HepG2 (cell line): ENCODE data around the gene LINS1. TPM values are rescaled to one million over a fixed set of nuclear protein-coding genes. Genes with fewer than 3 reads are reported as not detected.

ENCODE experiments used
- ATM ChIP-seq: fragments of 450-650 bp; IDR thresholded peaks from 2 replicates; pipeline ENCODE4 v1.7.1; 2017; ENCODE audit warnings: mild to moderate bottlenecking, borderline replicate concordance
- BCL3 ChIP-seq: sonication (generic); formaldehyde crosslinking; IDR thresholded peaks from 2 replicates; pipeline ENCODE4 v1.5.1; 2020; ENCODE audit warnings: mild to moderate bottlenecking, missing genetic modification reagents, moderate library complexity
- FOXO1 ChIP-seq: sonication (generic); formaldehyde crosslinking; IDR thresholded peaks from 2 replicates; pipeline ENCODE4 v1.4.0; 2020; ENCODE audit warnings: missing genetic modification reagents
- ISL2 ChIP-seq: sonication (generic); formaldehyde crosslinking; IDR thresholded peaks from 2 replicates; pipeline ENCODE4 v1.5.0; 2020; ENCODE audit warnings: missing genetic modification reagents
- KDM2A ChIP-seq: sonication (generic); formaldehyde crosslinking; IDR thresholded peaks from 2 replicates; pipeline ENCODE4 v1.4.0; 2020; ENCODE audit warnings: low read depth, missing genetic modification reagents, borderline replicate concordance
- MED8 ChIP-seq: sonication (generic); formaldehyde crosslinking; IDR thresholded peaks from 2 replicates; pipeline ENCODE4 v1.8.1; 2023; ENCODE audit warnings: mild to moderate bottlenecking, missing genetic modification reagents; ENCODE audit not compliant: insufficient replicate concordance
- MIER3 ChIP-seq: IDR thresholded peaks from 2 replicates; pipeline ENCODE4 v1.6.1; 2016; ENCODE audit warnings: missing compliant biosample characterization, borderline replicate concordance
- PHF8 ChIP-seq: sonication (generic); formaldehyde crosslinking; IDR thresholded peaks from 2 replicates; pipeline ENCODE4 v1.5.0; 2020; ENCODE audit warnings: missing genetic modification reagents
- RBFOX2 ChIP-seq: fragments of 200-400 bp; formaldehyde crosslinking; IDR thresholded peaks from 2 replicates; pipeline ENCODE4 v1.6.1; 2017; ENCODE audit warnings: low read depth, mild to moderate bottlenecking, low read length
- RXRB ChIP-seq: IDR thresholded peaks from 2 replicates; pipeline ENCODE4 v1.6.1; 2016; ENCODE audit warnings: borderline replicate concordance, missing genetic modification reagents, missing compliant biosample characterization
- ZFP37 ChIP-seq: sonication (generic); formaldehyde crosslinking; IDR thresholded peaks from 2 replicates; pipeline ENCODE4 v1.4.0; 2020; ENCODE audit warnings: missing genetic modification reagents, borderline replicate concordance
- ZFX ChIP-seq: sonication (generic); formaldehyde crosslinking; IDR thresholded peaks from 2 replicates; pipeline ENCODE4 v1.4.0; 2020; ENCODE audit warnings: mild to moderate bottlenecking, low read depth, missing genetic modification reagents, moderate library complexity
- ZNF225 ChIP-seq: sonication (generic); formaldehyde crosslinking; IDR thresholded peaks from 2 replicates; pipeline ENCODE4 v1.4.0; 2020; ENCODE audit warnings: mild to moderate bottlenecking, missing genetic modification reagents
- ZNF350 ChIP-seq: sonication (generic); formaldehyde crosslinking; IDR thresholded peaks from 2 replicates; pipeline ENCODE4 v1.4.0; 2020; ENCODE audit warnings: mild to moderate bottlenecking, low read depth, missing genetic modification reagents, borderline replicate concordance
- ZNF563 ChIP-seq: sonication (generic); formaldehyde crosslinking; IDR thresholded peaks from 2 replicates; pipeline ENCODE4 v1.8.0; 2022; ENCODE audit warnings: mild to moderate bottlenecking, moderate library complexity, missing genetic modification reagents
- ZNF570 ChIP-seq: sonication (generic); formaldehyde crosslinking; IDR thresholded peaks from 2 replicates; pipeline ENCODE4 v1.4.0; 2020; ENCODE audit warnings: mild to moderate bottlenecking, missing genetic modification reagents, borderline replicate concordance
- ZNF687 ChIP-seq: sonication (generic); formaldehyde crosslinking; IDR thresholded peaks from 2 replicates; pipeline ENCODE4 v1.5.1; 2020; ENCODE audit warnings: mild to moderate bottlenecking, missing genetic modification reagents, moderate library complexity
- ZNF792 ChIP-seq: IDR thresholded peaks from 2 replicates; pipeline ENCODE4 v1.6.1; 2016
- ZNF891 ChIP-seq: sonication (generic); formaldehyde crosslinking; IDR thresholded peaks from 2 replicates; pipeline ENCODE4 v1.5.0; 2020; ENCODE audit warnings: mild to moderate bottlenecking, missing genetic modification reagents
- polyA plus RNA-seq, 8 experiments: library from polyadenylated mRNA; depleted of rRNA in 3 of 8; stranded (reverse) in 7 of 8; unstranded in 1 of 8; fragments of >200 nt; fragmentation: Illumina TruSeq in 4 of 8; extraction: Trizol in 4 of 8; gene quantifications; 2 replicates each; pipeline versions ENCODE4 v1.2.1 to v1.2.3, GENCODE V29; 2011 to 2016; ENCODE audit warnings: low read depth in 4 of 8, missing spikeins in 1 of 8, mixed read lengths in 1 of 8; ENCODE audit not compliant: insufficient read depth in 1 of 8
- total RNA-seq, 5 experiments: library from RNA; depleted of rRNA; stranded (reverse); fragments of >200 nt; fragmentation: Illumina TruSeq; extraction: Trizol; gene quantifications; 2 replicates each; pipeline ENCODE4 v1.2.3, GENCODE V29; 2016; ENCODE audit warnings: low read depth in 1 of 5
- TF ChIP-seq, protein P1 (sequence below): sonication (generic); formaldehyde crosslinking; IDR thresholded peaks from 2 replicates; pipeline ENCODE4 v1.4.0; 2020; ENCODE audit warnings: mild to moderate bottlenecking, missing genetic modification reagents

The LINS1 gene
- total and polyA plus RNA-seq, 2 of the 13 experiments (the other 11 are each of a cell fraction or from before 2014, with no cell fraction given): 9.8 to 10.4 TPM

GRCh38 chr15:100602823-100603393 lies 924 bp upstream of the LINS1 start (continued):
- TF ChIP-seq ZNF687 (CRISPR knock-in tag) (peak; percentile 8; the same call in 1 of the 2 replicates), MIER3 (no peak), ATM (no peak), ZFX (CRISPR knock-in tag) (peak; percentile 44), RBFOX2 (peak; percentile 30), PHF8 (CRISPR knock-in tag) (peak; percentile 23; the same call in 1 of the 2 replicates), KDM2A (CRISPR knock-in tag) (0 out of 2 replicates have a peak, but pooled peaks have one; percentile 13), FOXO1 (CRISPR knock-in tag) (0 out of 2 replicates have a peak, but pooled peaks have one; percentile 20), ZNF891 (CRISPR knock-in tag) (no peak; the same call in none of the 2 replicates), BCL3 (CRISPR knock-in tag) (no peak), ISL2 (CRISPR knock-in tag) (0 out of 2 replicates have a peak, but pooled peaks have one; percentile 10), ZNF570 (no peak), ZNF350 (CRISPR knock-in tag) (peak; percentile 2; the same call in 1 of the 2 replicates), ZFP37 (0 out of 2 replicates have a peak, but pooled peaks have one; percentile 35), ZNF792 (CRISPR knock-in tag) (no peak), MED8 (CRISPR knock-in tag) (no peak), ZNF563 (0 out of 2 replicates have a peak, but pooled peaks have one; percentile 21), ZNF225 (0 out of 2 replicates have a peak, but pooled peaks have one; percentile 1), RXRB (0 out of 2 replicates have a peak, but pooled peaks have one; percentile 1)
- TF ChIP-seq, protein P1, sequence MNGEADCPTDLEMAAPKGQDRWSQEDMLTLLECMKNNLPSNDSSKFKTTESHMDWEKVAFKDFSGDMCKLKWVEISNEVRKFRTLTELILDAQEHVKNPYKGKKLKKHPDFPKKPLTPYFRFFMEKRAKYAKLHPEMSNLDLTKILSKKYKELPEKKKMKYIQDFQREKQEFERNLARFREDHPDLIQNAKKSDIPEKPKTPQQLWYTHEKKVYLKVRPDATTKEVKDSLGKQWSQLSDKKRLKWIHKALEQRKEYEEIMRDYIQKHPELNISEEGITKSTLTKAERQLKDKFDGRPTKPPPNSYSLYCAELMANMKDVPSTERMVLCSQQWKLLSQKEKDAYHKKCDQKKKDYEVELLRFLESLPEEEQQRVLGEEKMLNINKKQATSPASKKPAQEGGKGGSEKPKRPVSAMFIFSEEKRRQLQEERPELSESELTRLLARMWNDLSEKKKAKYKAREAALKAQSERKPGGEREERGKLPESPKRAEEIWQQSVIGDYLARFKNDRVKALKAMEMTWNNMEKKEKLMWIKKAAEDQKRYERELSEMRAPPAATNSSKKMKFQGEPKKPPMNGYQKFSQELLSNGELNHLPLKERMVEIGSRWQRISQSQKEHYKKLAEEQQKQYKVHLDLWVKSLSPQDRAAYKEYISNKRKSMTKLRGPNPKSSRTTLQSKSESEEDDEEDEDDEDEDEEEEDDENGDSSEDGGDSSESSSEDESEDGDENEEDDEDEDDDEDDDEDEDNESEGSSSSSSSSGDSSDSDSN (CRISPR knock-in tag): peak; percentile 74; the same call in 1 of the 2 replicates
